Peyer's patch (tissue), 4 donors: ENCODE data around the gene GPR108. TPM values are rescaled to one million over a fixed set of nuclear protein-coding genes. Genes with fewer than 3 reads are reported as not detected.
"Not testable (repeated sequence)": the region's sequence is repeated elsewhere in the genome, so short reads cannot be mapped to it uniquely, and the experiment has no call there.

Experiments
- DNase-seq, 3 donors: peaks; one replicate each; pipeline ENCODE4 v3.0.0-alpha.2; 2017 to 2019
- H3K27ac ChIP-seq, 4 donors: fragments of 200-600 bp; sonication (generic); one replicate each; pipeline ENCODE4 v1.5.1; 2016 to 2019
- H3K27me3 ChIP-seq, 2 donors: fragments of 200-600 bp; sonication (generic); one replicate each; pipeline ENCODE4 v1.5.1; 2019
- H3K36me3 ChIP-seq, 3 donors: fragments of 200-600 bp; sonication (generic); one replicate each; pipeline ENCODE4 v1.5.1; 2016 to 2019
- H3K4me1 ChIP-seq, 4 donors: fragments of 200-600 bp; sonication (generic); one replicate each; pipeline ENCODE4 v1.5.1; 2016 to 2019
- H3K4me3 ChIP-seq, 4 donors: fragments of 200-600 bp; sonication (generic); 1 replicate in 3 of 4; 2 replicates in 1 of 4; pipeline ENCODE4 v1.5.1; 2016 to 2019; ENCODE audit warnings: mild to moderate bottlenecking in 1 of 4
- H3K9me3 ChIP-seq, 4 donors: fragments of 200-600 bp; sonication (generic); one replicate each; pipeline ENCODE4 v1.5.1; 2016 to 2019; ENCODE audit warnings: mild to moderate bottlenecking in 1 of 4
- POLR2A ChIP-seq, 2 donors: fragments of 450-650 bp; IDR thresholded peaks; one replicate each; pipeline ENCODE4 v1.5.1; 2017; ENCODE audit warnings: antibody characterized with exemption in 2 of 2, mild to moderate bottlenecking in 2 of 2, moderate library complexity in 2 of 2
- total RNA-seq, 4 donors: library from RNA; depleted of rRNA; stranded (reverse); fragments of >200 nt; gene quantifications; one replicate each; pipeline ENCODE4 v1.1.0, GENCODE V29; 2016
- TF ChIP-seq, protein P1 (sequence below), 6 experiments: fragments of 450-650 bp in 4 of 6; fragments of 200-600 bp in 2 of 6; sonication (generic) in 1 of 6; IDR thresholded peaks; one replicate each; pipeline ENCODE4 v1.5.1; 2017 to 2019; ENCODE audit warnings: antibody characterized with exemption in 6 of 6, mild to moderate bottlenecking in 3 of 6, moderate library complexity in 1 of 6

Gene GPR108
- total RNA-seq, 4 donors from 2014 or later: 54.5 to 133 (median 92.2) TPM

- TF ChIP-seq POLR2A (IDR thresholded peaks at IDR 0.05): no peak
- TF ChIP-seq, protein P1, sequence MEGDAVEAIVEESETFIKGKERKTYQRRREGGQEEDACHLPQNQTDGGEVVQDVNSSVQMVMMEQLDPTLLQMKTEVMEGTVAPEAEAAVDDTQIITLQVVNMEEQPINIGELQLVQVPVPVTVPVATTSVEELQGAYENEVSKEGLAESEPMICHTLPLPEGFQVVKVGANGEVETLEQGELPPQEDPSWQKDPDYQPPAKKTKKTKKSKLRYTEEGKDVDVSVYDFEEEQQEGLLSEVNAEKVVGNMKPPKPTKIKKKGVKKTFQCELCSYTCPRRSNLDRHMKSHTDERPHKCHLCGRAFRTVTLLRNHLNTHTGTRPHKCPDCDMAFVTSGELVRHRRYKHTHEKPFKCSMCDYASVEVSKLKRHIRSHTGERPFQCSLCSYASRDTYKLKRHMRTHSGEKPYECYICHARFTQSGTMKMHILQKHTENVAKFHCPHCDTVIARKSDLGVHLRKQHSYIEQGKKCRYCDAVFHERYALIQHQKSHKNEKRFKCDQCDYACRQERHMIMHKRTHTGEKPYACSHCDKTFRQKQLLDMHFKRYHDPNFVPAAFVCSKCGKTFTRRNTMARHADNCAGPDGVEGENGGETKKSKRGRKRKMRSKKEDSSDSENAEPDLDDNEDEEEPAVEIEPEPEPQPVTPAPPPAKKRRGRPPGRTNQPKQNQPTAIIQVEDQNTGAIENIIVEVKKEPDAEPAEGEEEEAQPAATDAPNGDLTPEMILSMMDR (IDR thresholded peaks at IDR 0.05): no peak
- no peak overlapping the region for H3K4me3 ChIP-seq
Measured at GRCh38 chr19:6710273-6711077, 26.9 kb downstream of the GPR108 start.

DNA sequence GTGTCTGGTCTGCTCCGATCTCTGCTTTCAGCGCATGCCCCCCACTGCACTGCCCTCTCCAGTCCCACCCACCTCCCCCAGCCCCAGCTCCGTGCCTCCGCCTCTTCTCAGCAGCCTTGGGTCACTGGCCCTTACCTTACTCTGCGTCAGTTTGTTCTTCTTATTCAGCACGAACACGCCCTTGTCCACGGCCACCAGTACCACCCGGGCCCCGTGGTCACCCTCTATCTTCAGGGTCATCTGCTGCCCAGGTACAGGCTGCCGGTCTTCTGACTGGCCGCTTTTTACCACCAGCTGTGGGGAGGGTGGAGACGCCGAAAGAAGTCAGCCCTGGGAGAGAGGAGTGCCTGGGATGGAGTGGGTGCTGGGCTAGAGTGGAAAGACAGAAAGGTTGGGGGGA is 27.8 kb downstream of the GPR108 start:
- no peaks in the 10 kb centered on the region for H3K9me3 ChIP-seq
- no peak overlapping the region for H3K27ac ChIP-seq
- no peaks in the 10 kb centered on the region for H3K4me1 ChIP-seq
- DNase-seq: no peak
- TF ChIP-seq, protein P1 (IDR thresholded peaks at IDR 0.05): no peak
- TF ChIP-seq POLR2A (IDR thresholded peaks at IDR 0.05): no peak
- no peak overlapping the region for H3K4me3 ChIP-seq
- H3K27me3 ChIP-seq: no peaks in the 10 kb centered on the region
- no peaks in the 10 kb centered on the region for H3K36me3 ChIP-seq

More at GRCh38 chr19:6710273-6711077, 26.9 kb downstream of the GPR108 start:
- H3K27ac ChIP-seq: no peak overlapping the region
- H3K36me3 ChIP-seq: no peaks in the 10 kb centered on the region
- H3K4me1 ChIP-seq: no peaks in the 10 kb centered on the region
- DNase-seq: no peak
- H3K9me3 ChIP-seq: no peaks in the 10 kb centered on the region
- no peaks in the 10 kb centered on the region for H3K27me3 ChIP-seq

DNA sequence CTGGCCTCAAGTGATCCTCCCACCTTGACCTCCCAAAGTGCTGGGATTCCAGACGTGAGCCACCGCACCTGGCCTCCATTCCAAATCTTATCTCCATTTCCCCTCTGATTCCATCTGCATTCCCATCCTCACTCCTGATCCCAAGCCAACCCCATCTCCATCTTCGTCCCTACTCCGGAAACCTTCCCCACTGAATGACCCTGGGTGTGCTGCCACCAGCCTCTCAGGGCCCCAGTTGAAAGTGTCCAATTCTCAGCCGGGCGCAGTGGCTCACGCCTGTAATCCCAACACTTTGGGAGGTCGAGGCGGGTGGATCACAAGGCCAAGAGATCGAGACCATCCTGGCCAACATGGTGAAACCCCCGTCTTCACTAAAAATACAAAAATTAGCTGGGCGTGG is 28.5 kb downstream of the GPR108 start:
- not testable (repeated sequence) for H3K27ac ChIP-seq, H3K4me3 ChIP-seq, H3K36me3 ChIP-seq, DNase-seq, H3K27me3 ChIP-seq, H3K4me1 ChIP-seq, H3K9me3 ChIP-seq

- no peaks in the 10 kb centered on the region for H3K27me3 ChIP-seq
Measured at GRCh38 chr19:6708346-6708745, 29.0 kb downstream of the GPR108 start.

DNA sequence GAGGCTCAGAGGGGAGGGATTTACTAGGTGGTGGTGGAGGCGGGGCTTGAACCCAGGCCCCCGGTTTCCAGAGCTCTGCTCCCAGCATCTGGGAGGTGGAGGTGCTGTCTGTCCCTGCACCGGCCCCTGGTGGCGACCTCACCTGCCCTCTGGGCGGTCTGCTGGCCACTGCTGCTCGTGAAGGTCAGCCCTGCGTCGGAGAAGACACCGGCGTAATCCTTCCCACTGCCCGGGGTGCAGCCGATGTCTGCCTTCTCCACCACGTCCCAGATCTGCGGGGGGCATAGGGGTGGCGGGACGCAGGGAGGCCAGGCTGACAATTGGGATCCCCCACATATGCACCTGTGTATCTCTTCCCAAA is 29.7 kb downstream of the GPR108 start:
- no peaks in the 10 kb centered on the region for H3K4me1 ChIP-seq
- H3K27me3 ChIP-seq: no peaks in the 10 kb centered on the region
- H3K27ac ChIP-seq: no peak overlapping the region
- H3K36me3 ChIP-seq: no peaks in the 10 kb centered on the region
- H3K4me3 ChIP-seq: no peak overlapping the region
- H3K9me3 ChIP-seq: no peaks in the 10 kb centered on the region
- TF ChIP-seq, protein P1 (IDR thresholded peaks at IDR 0.05): no peak
- no peak for TF ChIP-seq POLR2A (IDR thresholded peaks at IDR 0.05)
- no peak for DNase-seq

More at GRCh38 chr19:6708346-6708745, 29.0 kb downstream of the GPR108 start:
- no peak for TF ChIP-seq POLR2A (IDR thresholded peaks at IDR 0.05)
- TF ChIP-seq, protein P1 (IDR thresholded peaks at IDR 0.05): no peak
- no peaks in the 10 kb centered on the region for H3K36me3 ChIP-seq
- H3K9me3 ChIP-seq: no peaks in the 10 kb centered on the region
- no peak overlapping the region for H3K4me3 ChIP-seq
- H3K27ac ChIP-seq: no peak overlapping the region
- no peak for DNase-seq
- H3K4me1 ChIP-seq: no peaks in the 10 kb centered on the region

DNA sequence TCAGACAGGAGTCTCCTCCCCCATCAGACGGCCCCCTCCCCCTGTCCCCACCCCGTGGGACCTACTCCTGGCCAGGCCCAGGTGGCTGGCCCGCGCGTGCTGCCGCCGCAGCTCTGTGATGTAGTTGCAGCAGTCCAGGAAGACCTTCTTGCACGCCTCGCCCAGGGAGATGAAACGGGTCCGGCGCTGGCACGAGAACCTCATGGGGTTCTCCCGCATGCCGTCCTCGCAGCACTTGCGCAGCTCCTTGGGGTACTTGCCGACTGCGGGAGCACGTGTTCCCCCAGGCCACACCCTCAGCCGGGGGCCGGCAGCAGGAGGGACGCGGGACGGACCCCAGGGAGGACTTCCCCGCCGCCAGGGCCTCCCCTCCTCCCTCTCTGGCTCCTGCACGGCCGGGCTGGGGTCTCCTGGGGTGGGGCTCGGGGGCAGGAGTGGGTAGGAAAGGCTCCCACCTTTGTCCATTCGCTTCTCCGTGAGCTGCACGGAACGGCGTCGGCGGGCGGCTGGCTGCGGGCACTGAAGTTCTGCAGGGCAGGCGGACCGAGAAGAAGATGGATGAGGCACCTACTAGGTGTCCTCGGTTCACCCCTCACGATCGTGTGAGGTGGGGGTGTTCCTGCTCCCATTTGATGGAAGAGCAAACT is 30.2 kb downstream of the GPR108 start:
- no peak overlapping the region for H3K27ac ChIP-seq
- TF ChIP-seq, protein P1 (IDR thresholded peaks at IDR 0.05): no peak
- TF ChIP-seq POLR2A (IDR thresholded peaks at IDR 0.05): no peak
- H3K9me3 ChIP-seq: no peaks in the 10 kb centered on the region
- peak in 1 of 3 donors; percentile 42 for DNase-seq
- H3K27me3 ChIP-seq: no peaks in the 10 kb centered on the region
- H3K36me3 ChIP-seq: no peaks in the 10 kb centered on the region
- H3K4me1 ChIP-seq: no peaks in the 10 kb centered on the region
- no peak overlapping the region for H3K4me3 ChIP-seq
